OCI-LY3 (cell line): ENCODE results near the gene KDM4C.

ENCODE experiments used
- EZH2phosphoT487 ChIP-seq: fragments of 200-600 bp; shearing (Covaris generic); IDR thresholded peaks from 2 replicates; pipeline ENCODE4 v1.6.1; 2018; ENCODE audit warnings: antibody characterized with exemption, mixed run types, low read depth
- TF ChIP-seq, protein P1 (sequence below): fragments of 200-600, 300-600 bp; sonication (generic); IDR thresholded peaks from 2 replicates; pipeline ENCODE4 v1.5.1; 2014; ENCODE audit warnings: antibody characterized with exemption, low read length, low read depth

DNA sequence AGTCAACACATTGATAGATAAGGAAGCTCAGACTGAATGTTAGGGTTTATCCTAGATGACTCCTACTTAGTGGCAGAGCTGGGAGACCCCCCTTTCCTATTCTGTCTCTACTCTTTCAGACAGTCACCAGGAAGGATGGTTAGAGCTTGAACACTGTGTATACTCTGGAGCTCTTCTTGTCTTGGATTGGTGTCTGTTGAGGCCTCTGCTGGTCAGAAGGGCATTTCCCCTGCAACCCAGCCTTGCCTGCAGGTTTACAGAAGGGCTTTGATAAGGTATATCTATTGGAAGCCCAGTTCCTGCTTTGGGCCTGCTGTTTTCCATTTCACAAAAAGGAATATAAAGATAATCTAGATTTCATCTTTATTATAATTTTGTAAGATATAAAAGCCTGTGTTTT, 71.8 kb downstream of the KDM4C start:
- TF ChIP-seq, protein P1, sequence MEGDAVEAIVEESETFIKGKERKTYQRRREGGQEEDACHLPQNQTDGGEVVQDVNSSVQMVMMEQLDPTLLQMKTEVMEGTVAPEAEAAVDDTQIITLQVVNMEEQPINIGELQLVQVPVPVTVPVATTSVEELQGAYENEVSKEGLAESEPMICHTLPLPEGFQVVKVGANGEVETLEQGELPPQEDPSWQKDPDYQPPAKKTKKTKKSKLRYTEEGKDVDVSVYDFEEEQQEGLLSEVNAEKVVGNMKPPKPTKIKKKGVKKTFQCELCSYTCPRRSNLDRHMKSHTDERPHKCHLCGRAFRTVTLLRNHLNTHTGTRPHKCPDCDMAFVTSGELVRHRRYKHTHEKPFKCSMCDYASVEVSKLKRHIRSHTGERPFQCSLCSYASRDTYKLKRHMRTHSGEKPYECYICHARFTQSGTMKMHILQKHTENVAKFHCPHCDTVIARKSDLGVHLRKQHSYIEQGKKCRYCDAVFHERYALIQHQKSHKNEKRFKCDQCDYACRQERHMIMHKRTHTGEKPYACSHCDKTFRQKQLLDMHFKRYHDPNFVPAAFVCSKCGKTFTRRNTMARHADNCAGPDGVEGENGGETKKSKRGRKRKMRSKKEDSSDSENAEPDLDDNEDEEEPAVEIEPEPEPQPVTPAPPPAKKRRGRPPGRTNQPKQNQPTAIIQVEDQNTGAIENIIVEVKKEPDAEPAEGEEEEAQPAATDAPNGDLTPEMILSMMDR: no peak
- TF ChIP-seq EZH2phosphoT487: no peak
